ENCODE measurements around the gene SPAG16. TPM values are rescaled to one million over a fixed set of nuclear protein-coding genes. Genes with fewer than 3 reads are reported as not detected.
"Not testable (repeated sequence)": the region's sequence is repeated elsewhere in the genome, so short reads cannot be mapped to it uniquely, and the experiment has no call there.

Gene SPAG16
- total RNA-seq, 4 donors from 2014 or later, result 1.2 to 30.8 (median 16.2) TPM

DNA sequence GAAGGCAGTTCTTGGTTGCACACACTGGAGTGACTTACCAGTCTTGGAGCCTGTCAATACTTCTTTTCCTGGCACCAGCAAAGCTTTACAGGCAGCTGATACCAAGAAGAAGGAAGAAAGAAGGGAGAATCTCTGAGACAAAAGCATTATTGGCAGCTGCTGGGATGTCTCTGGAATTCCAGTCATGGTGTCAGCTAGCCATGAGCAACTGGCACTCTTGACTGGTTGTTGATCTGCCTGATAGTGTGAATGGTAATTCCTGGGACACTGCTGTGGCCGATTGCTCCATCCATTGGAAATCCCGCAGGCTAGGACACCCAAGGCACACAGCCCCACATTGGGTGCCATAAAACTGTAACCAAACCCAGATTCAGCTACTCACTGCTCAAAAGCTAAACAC lies 17.8 kb upstream of the SPAG16 start:
- in situ Hi-C loops (cut with MboI; ENCODE audit: low pct_ligation_motif_present in 1 of 4, low pct_unique_long_range_greater_than_20kb in 1 of 4, low sequenced_read_pairs in 3 of 4) (loop anchor here in 2 of 4 donors (25.0 kb wide), 1 partner anchor 1996 kb away; no protein-coding TSS in a partner anchor), intact Hi-C loops (cut with DNase I; ENCODE audit: low total_unique reads) (no loop called here)
- H3K4me3 ChIP-seq, result no peak overlapping the region
- 89% methylated on average over 2 of the region's 2 CpGs; no CpG with 5 or more reads in 1 of the 2 donors for WGBS, 2 donors (ENCODE audit: low coverage in 1 of 2)
- no peaks in the 10 kb centered on the region for H3K9me3 ChIP-seq
- no peak overlapping the region for H3K27ac ChIP-seq
- H3K27me3 ChIP-seq, result no peaks in the 10 kb centered on the region
- TF ChIP-seq, protein P1, sequence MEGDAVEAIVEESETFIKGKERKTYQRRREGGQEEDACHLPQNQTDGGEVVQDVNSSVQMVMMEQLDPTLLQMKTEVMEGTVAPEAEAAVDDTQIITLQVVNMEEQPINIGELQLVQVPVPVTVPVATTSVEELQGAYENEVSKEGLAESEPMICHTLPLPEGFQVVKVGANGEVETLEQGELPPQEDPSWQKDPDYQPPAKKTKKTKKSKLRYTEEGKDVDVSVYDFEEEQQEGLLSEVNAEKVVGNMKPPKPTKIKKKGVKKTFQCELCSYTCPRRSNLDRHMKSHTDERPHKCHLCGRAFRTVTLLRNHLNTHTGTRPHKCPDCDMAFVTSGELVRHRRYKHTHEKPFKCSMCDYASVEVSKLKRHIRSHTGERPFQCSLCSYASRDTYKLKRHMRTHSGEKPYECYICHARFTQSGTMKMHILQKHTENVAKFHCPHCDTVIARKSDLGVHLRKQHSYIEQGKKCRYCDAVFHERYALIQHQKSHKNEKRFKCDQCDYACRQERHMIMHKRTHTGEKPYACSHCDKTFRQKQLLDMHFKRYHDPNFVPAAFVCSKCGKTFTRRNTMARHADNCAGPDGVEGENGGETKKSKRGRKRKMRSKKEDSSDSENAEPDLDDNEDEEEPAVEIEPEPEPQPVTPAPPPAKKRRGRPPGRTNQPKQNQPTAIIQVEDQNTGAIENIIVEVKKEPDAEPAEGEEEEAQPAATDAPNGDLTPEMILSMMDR (IDR thresholded peaks at IDR 0.05), result no peak
- TF ChIP-seq POLR2A (IDR thresholded peaks at IDR 0.05), result no peak
- no peak for TF ChIP-seq POLR2AphosphoS5 (IDR thresholded peaks at IDR 0.05)
- no peak for TF ChIP-seq EP300 (IDR thresholded peaks at IDR 0.05; ENCODE audit: low read depth)
- H3K4me1 ChIP-seq, result no peaks in the 10 kb centered on the region
- DNase-seq, result no peak
- H3K36me3 ChIP-seq, result no peaks in the 10 kb centered on the region

GRCh38 chr2:213271947-213272346 lies 12.3 kb upstream of the SPAG16 start:
- no peak overlapping the region for H3K4me3 ChIP-seq
- 80 to 88% methylated on average over 1 of the region's 1 CpG for WGBS, 2 donors (ENCODE audit: low coverage in 1 of 2)
- intact Hi-C loops (cut with DNase I; ENCODE audit: low total_unique reads) (no loop called here), in situ Hi-C loops (cut with MboI; ENCODE audit: low pct_ligation_motif_present in 1 of 4, low pct_unique_long_range_greater_than_20kb in 1 of 4, low sequenced_read_pairs in 3 of 4) (loop anchor here in 2 of 4 donors (25.0 kb wide), 1 partner anchor 1990 kb away; no protein-coding TSS in a partner anchor)
- no peaks in the 10 kb centered on the region for H3K27me3 ChIP-seq
- H3K4me1 ChIP-seq, result no peaks in the 10 kb centered on the region
- no peak for TF ChIP-seq POLR2AphosphoS5 (IDR thresholded peaks at IDR 0.05)
- no peak for TF ChIP-seq EP300 (IDR thresholded peaks at IDR 0.05; ENCODE audit: low read depth)
- TF ChIP-seq POLR2A (IDR thresholded peaks at IDR 0.05), result no peak
- TF ChIP-seq, protein P1 (IDR thresholded peaks at IDR 0.05), result no peak
- H3K27ac ChIP-seq, result no peak overlapping the region
- H3K36me3 ChIP-seq, result no peaks in the 10 kb centered on the region
- no peak for DNase-seq
- H3K9me3 ChIP-seq, result peaks cover 0 to 5% of the 10 kb centered on the region in 2 donors

DNA sequence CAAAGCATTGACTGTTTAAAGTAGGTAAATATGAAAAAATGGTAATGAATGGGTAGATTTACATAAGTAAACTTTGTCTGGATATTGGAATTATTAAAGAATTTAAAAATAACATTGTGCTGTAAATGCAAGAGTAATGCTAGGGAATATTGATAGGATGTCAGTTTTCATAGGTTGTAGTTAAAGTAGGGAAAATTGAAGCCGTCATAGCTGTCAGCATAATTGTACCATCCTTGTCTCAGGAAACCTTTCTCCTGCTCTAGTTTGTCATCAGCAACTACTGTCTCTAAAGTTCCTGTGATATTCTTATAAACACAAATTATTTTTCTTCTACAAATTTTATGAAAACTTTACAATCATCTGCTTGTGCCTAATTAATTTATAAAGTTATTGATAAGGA lies 10.1 kb upstream of the SPAG16 start:
- intact Hi-C loops (cut with DNase I; ENCODE audit: low total_unique reads), result no loop called here
- H3K9me3 ChIP-seq, result peaks cover 0 to 10% of the 10 kb centered on the region in 2 donors
- H3K27ac ChIP-seq, result no peak overlapping the region
- in situ Hi-C loops (cut with MboI; ENCODE audit: low pct_ligation_motif_present in 1 of 4, low pct_unique_long_range_greater_than_20kb in 1 of 4, low sequenced_read_pairs in 3 of 4), result loop anchor here in 2 of 4 donors (25.0 kb wide), 1 partner anchor 1988 kb away; no protein-coding TSS in a partner anchor
- H3K27me3 ChIP-seq, result no peaks in the 10 kb centered on the region
- no peaks in the 10 kb centered on the region for H3K4me1 ChIP-seq
- no peak overlapping the region for H3K4me3 ChIP-seq
- DNase-seq, result no peak
- TF ChIP-seq, protein P1 (IDR thresholded peaks at IDR 0.05), result no peak
- TF ChIP-seq EP300 (IDR thresholded peaks at IDR 0.05; ENCODE audit: low read depth) (no peak), POLR2A (IDR thresholded peaks at IDR 0.05) (no peak), POLR2AphosphoS5 (IDR thresholded peaks at IDR 0.05) (no peak)
- WGBS, 2 donors (ENCODE audit: low coverage in 1 of 2), result 86 to 93% methylated on average over 1 of the region's 1 CpG
- H3K36me3 ChIP-seq, result no peaks in the 10 kb centered on the region

- 74% methylated on average over 1 of the region's 1 CpG; no CpG with 5 or more reads in 1 of the 2 donors for WGBS, 2 donors (ENCODE audit: low coverage in 1 of 2)
- in situ Hi-C loops (cut with MboI; ENCODE audit: low pct_ligation_motif_present in 1 of 4, low pct_unique_long_range_greater_than_20kb in 1 of 4, low sequenced_read_pairs in 3 of 4) (loop anchor here in 1 of 4 donors (25.0 kb wide), 1 partner anchor 1537 kb away; the partner anchor contains the start of gene BARD1), intact Hi-C loops (cut with DNase I; ENCODE audit: low total_unique reads) (no loop called here)
- Histone ChIP-seq H3K27ac (no peak overlapping the region), H3K4me3 (no peak overlapping the region), H3K36me3 (no peaks in the 10 kb centered on the region), H3K4me1 (no peaks in the 10 kb centered on the region), H3K27me3 (no peaks in the 10 kb centered on the region), H3K9me3 (peaks cover 0 to 10% of the 10 kb centered on the region in 2 donors)
- no peak for TF ChIP-seq POLR2A (IDR thresholded peaks at IDR 0.05)
- TF ChIP-seq, protein P1 (IDR thresholded peaks at IDR 0.05), result no peak
- no peak for DNase-seq
Measured at GRCh38 chr2:213275265-213275664, 9.0 kb upstream of the SPAG16 start.

DNA sequence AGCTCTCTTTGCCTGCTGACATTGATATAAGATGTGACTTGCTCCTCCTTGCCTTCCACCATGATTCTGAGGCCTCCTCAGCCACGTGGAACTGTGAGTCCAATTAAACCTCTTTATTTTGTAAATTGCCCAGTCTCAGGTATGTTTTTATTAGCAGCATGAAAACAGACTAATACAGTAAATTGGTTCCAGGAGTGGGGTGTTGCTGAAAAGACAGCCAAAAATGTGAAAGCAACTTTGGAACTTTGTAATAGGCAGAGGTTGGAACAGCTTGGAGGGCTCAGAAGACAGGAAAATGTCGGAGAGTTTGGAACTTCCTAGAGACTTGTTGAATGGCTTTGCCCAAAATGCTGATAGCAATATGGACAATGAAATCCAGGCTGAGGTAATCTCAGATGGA lies 7.1 kb upstream of the SPAG16 start:
- H3K4me1 ChIP-seq; H3K27ac ChIP-seq; H3K9me3 ChIP-seq; H3K36me3 ChIP-seq; H3K4me3 ChIP-seq; H3K27me3 ChIP-seq; DNase-seq; intact Hi-C loops (cut with DNase I; ENCODE audit: low total_unique reads): not testable (repeated sequence)
- 65 to 76% methylated on average over 2 of the region's 2 CpGs for WGBS, 2 donors (ENCODE audit: low coverage in 1 of 2)
- in situ Hi-C loops (cut with MboI; ENCODE audit: low pct_ligation_motif_present in 1 of 4, low pct_unique_long_range_greater_than_20kb in 1 of 4, low sequenced_read_pairs in 3 of 4), result loop anchor here in 1 of 4 donors (25.0 kb wide), 1 partner anchor 1535 kb away; the partner anchor contains the start of gene BARD1

Data from transverse colon (tissue), 4 donors.